AG09309 (cell line): ENCODE measurements around the gene SCYGR8.

Experiments
- DNase-seq: peaks from one replicate; pipeline ENCODE4 v3.0.0-alpha.2; 2010; ENCODE audit warnings: low read depth
- H3K4me3 ChIP-seq: 2 replicates; pipeline ENCODE4 v1.5.1; 2011; ENCODE audit warnings: mild to moderate bottlenecking, low read depth, low read length, moderate library complexity; ENCODE audit not compliant: control insufficient read depth
- TF ChIP-seq, protein P1 (sequence below): IDR thresholded peaks from 2 replicates; pipeline ENCODE4 v1.5.1; 2011; ENCODE audit warnings: mild to moderate bottlenecking, low read depth, low read length, inconsistent platforms; ENCODE audit not compliant: insufficient read depth, control insufficient read depth; ENCODE audit errors: missing control alignments

Gene SCYGR8

DNA sequence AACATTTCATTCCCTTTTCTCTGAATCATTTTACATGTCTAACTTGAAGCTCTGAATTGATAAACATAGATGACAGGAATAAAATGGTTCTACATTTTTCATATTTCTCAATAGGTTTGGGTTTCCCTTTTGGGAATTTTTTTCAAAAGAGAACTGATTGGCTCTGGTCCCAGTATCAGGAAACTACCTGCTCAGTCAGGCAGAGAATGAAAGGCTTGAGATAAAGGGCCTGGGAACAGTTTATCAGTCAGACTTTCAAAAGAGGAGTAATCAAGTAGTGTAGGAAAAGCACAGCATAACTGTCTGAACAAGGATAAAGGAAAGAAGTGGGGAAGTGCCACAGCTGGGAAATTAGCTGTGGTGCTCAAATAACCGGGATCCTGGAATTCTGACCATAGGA, 39.6 kb downstream of the SCYGR8 start:
- no peak for DNase-seq
- TF ChIP-seq, protein P1, sequence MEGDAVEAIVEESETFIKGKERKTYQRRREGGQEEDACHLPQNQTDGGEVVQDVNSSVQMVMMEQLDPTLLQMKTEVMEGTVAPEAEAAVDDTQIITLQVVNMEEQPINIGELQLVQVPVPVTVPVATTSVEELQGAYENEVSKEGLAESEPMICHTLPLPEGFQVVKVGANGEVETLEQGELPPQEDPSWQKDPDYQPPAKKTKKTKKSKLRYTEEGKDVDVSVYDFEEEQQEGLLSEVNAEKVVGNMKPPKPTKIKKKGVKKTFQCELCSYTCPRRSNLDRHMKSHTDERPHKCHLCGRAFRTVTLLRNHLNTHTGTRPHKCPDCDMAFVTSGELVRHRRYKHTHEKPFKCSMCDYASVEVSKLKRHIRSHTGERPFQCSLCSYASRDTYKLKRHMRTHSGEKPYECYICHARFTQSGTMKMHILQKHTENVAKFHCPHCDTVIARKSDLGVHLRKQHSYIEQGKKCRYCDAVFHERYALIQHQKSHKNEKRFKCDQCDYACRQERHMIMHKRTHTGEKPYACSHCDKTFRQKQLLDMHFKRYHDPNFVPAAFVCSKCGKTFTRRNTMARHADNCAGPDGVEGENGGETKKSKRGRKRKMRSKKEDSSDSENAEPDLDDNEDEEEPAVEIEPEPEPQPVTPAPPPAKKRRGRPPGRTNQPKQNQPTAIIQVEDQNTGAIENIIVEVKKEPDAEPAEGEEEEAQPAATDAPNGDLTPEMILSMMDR, result no peak
- no peak overlapping the region for H3K4me3 ChIP-seq

GRCh38 chr2:227788561-227789018, 42.9 kb downstream of the SCYGR8 start:
- DNase-seq, result no peak
- no peak overlapping the region for H3K4me3 ChIP-seq

DNA sequence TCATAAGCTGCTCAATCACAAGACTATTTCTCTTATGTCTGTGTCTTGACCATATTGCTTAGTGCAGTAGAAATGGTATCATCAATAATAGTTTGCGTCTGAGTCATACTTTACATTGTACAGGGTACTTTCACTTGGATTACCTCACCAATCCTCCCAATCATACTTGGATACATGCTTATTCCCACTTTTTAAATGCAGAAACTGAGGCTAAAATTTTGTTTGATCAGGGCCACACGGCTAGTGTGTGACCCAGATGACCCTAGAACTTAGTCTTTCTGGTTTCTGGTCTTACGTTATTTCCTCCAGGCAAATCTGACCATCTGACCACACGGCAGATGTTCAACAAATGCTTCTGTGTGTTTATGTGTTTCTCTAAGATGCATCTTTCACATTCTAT, 44.1 kb downstream of the SCYGR8 start:
- DNase-seq, result no peak
- TF ChIP-seq, protein P1, result no peak
- no peak overlapping the region for H3K4me3 ChIP-seq

More at GRCh38 chr2:227788561-227789018, 42.9 kb downstream of the SCYGR8 start:
- TF ChIP-seq, protein P1, result no peak

GRCh38 chr2:227793148-227793712, 47.5 kb downstream of the SCYGR8 start:
- DNase-seq, result no peak
- TF ChIP-seq, protein P1, result no peak
- no peak overlapping the region for H3K4me3 ChIP-seq
